GM19035 (cell line): Measurements from ENCODE around the gene TTF2.

Experiments used
- ATAC-seq: cut with Tn5 transposase; IDR thresholded peaks from one replicate; pipeline ENCODE4 v1.9.1; 2021; ENCODE audit not compliant: unreplicated experiment

TTF2 gene

GRCh38 chr1:117059678-117060440, at the start of gene TTF2:
TTF2 (plus strand) TSS chr1:117060326; CDS start chr1:117060347, 21 bp downstream.
- ATAC-seq: peak; percentile 91

GRCh38 chr1:117011334-117011733, 48.8 kb upstream of the TTF2 start:
- no peak for ATAC-seq

- ATAC-seq: no peak
Measured at GRCh38 chr1:117013309-117013858, 46.7 kb upstream of the TTF2 start.

- ATAC-seq: no peak
Measured at GRCh38 chr1:117014209-117014608, 45.9 kb upstream of the TTF2 start.

- ATAC-seq: no peak
Measured at GRCh38 chr1:117015724-117016123, 44.4 kb upstream of the TTF2 start.

- ATAC-seq: no peak
Measured at GRCh38 chr1:117017062-117017461, 43.1 kb upstream of the TTF2 start.

GRCh38 chr1:117017648-117018047, 42.5 kb upstream of the TTF2 start:
- no peak for ATAC-seq

GRCh38 chr1:117020526-117021156, 39.5 kb upstream of the TTF2 start:
- ATAC-seq: no peak

GRCh38 chr1:117022114-117022513, 38.0 kb upstream of the TTF2 start:
- no peak for ATAC-seq

GRCh38 chr1:117025568-117025967, 34.6 kb upstream of the TTF2 start:
- no peak for ATAC-seq

- ATAC-seq: no peak
Measured at GRCh38 chr1:117026361-117026760, 33.8 kb upstream of the TTF2 start.

- no peak for ATAC-seq
Measured at GRCh38 chr1:117029685-117030084, 30.4 kb upstream of the TTF2 start.

GRCh38 chr1:117030271-117030877, 29.8 kb upstream of the TTF2 start:
- ATAC-seq: no peak

- ATAC-seq: no peak
Measured at GRCh38 chr1:117032266-117032665, 27.9 kb upstream of the TTF2 start.

- no peak for ATAC-seq
Measured at GRCh38 chr1:117032681-117033539, 27.2 kb upstream of the TTF2 start.

GRCh38 chr1:117033772-117034171, 26.4 kb upstream of the TTF2 start:
- no peak for ATAC-seq

- ATAC-seq: no peak
Measured at GRCh38 chr1:117034791-117035290, 25.3 kb upstream of the TTF2 start.

GRCh38 chr1:117036018-117036461, 24.1 kb upstream of the TTF2 start:
- no peak for ATAC-seq

- no peak for ATAC-seq
Measured at GRCh38 chr1:117037802-117038201, 22.3 kb upstream of the TTF2 start.

GRCh38 chr1:117038236-117038635, 21.9 kb upstream of the TTF2 start:
- ATAC-seq: no peak

- no peak for ATAC-seq
Measured at GRCh38 chr1:117044217-117044616, 15.9 kb upstream of the TTF2 start.
